Measurements from ENCODE around the gene ZSWIM6. TPM values are rescaled to one million over a fixed set of nuclear protein-coding genes. Genes with fewer than 3 reads are reported as not detected.
A peak's percentile ranks its signal among the peaks of the same experiment; 100 is the strongest.

The ZSWIM6 gene
- polyA plus RNA-seq, 4 donors: 25.3 to 32.7 (median 29.3) TPM

DNA sequence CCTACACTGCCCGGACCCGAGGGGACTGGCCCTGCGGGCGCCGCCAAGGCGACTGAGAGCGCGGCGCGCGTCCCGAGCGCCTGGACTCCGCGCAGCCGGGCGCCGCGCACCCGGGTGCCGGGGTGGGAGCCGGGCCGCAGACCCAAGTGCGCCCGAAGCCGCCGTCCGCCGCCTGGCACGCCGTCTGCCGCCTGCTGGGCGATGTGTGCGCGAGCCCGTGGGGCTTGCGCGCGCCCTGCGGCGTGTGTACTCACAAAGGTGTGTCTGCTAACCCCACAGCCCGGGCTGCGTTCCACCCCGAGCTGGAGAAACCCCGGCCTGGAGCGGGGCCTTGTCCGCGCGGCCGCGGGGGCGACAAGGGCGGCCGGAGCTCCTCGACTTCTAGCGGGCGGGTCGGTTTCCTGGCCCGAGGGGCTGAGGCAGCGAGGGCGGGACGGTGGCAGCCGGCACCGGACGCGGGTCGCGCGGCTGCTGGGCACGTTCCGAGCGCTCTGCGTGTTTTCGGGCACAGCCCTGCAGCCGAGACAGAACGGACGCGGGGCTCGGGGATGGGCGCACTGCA, 1.1 kb upstream of the ZSWIM6 start:
- DNase-seq (ENCODE audit: low read depth in 4 of 4, low spot score in 3 of 4): peak in 1 of 4 donors; percentile 70

DNA sequence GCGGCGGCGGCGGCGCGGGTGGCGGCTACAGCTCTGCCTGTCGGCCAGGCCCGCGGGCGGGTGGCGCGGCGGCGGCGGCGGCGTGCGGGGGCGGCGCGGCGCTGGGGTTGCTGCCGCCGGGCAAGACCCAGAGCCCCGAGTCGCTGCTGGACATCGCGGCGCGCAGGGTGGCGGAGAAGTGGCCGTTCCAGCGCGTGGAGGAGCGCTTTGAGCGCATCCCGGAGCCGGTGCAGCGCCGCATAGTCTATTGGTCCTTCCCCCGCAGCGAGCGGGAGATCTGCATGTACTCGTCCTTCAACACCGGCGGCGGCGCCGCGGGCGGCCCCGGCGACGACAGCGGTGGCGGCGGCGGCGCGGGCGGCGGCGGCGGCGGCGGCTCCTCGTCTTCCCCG, 296 bp downstream of the ZSWIM6 start:
- no peak for DNase-seq (ENCODE audit: low read depth in 4 of 4, low spot score in 3 of 4)

DNA sequence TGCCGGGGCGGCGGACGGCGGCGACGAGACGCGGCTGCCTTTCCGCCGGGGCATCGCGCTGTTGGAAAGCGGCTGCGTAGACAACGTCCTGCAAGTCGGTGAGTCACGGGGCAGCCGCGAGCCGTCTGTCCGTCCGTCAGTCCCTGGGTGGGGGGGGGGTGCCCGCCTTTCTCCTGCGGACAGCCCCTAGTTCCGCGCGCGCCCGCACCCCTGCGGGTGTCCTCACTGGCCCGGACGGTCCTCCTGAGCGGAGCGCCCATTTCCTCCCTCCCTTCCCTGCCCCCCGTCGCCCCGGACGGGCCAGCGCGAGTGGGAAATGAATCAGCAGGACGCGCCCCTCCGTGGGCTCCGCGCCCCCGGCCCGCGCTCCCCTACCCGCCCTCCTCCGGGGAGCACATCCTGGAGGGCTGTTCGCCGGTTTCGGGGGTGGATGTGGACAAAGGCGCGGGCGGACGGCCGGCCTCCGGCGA, 828 bp downstream of the ZSWIM6 start:
- DNase-seq (ENCODE audit: low read depth in 4 of 4, low spot score in 3 of 4): no peak

- no peak for DNase-seq (ENCODE audit: low read depth in 4 of 4, low spot score in 3 of 4)
Measured at GRCh38 chr5:61333321-61333953, 1.4 kb downstream of the ZSWIM6 start.

- no peak for DNase-seq (ENCODE audit: low read depth in 4 of 4, low spot score in 3 of 4)
Measured at GRCh38 chr5:61333954-61334867, 2.2 kb downstream of the ZSWIM6 start.

- DNase-seq (ENCODE audit: low read depth in 4 of 4, low spot score in 3 of 4): peak in 2 of 4 donors; percentile 70 to 81
Measured at GRCh38 chr5:61334868-61335615, 3.0 kb downstream of the ZSWIM6 start.

- no peak for DNase-seq (ENCODE audit: low read depth in 4 of 4, low spot score in 3 of 4)
Measured at GRCh38 chr5:61339764-61340163, 7.7 kb downstream of the ZSWIM6 start.

DNA sequence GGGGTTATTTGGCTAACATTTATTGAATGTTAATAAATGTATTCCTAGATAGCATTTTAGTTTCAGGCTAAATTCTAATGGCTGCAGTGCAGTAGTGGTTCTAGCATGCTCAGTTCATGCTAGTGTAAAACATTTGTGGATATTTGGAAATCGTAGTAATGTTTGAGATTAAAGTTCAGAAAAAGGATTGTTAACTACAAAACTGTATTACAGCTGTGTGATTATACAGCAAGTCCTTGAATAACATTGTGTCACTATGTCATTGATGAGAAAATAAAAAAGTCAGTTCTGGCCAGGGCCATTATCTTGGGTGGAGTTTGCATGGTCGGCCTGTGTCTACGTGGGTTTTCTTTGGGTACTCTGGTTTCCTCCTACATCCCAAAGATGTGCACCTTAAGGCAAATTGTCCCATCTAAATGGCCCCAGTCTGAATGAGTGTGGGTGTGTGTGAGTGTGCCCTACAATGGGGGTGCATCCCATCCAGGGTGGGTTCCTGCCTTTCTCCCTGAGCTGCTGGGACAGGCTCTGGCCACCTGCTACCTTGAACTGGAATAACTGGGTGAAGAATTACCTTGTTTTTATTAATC, 8.8 kb downstream of the ZSWIM6 start:
- no peak for DNase-seq (ENCODE audit: low read depth in 4 of 4, low spot score in 3 of 4)

GRCh38 chr5:61342071-61342501, 10.0 kb downstream of the ZSWIM6 start:
- no peak for DNase-seq (ENCODE audit: low read depth in 4 of 4, low spot score in 3 of 4)

GRCh38 chr5:61344187-61344944, 12.3 kb downstream of the ZSWIM6 start:
- DNase-seq (ENCODE audit: low read depth in 4 of 4, low spot score in 3 of 4): no peak

DNA sequence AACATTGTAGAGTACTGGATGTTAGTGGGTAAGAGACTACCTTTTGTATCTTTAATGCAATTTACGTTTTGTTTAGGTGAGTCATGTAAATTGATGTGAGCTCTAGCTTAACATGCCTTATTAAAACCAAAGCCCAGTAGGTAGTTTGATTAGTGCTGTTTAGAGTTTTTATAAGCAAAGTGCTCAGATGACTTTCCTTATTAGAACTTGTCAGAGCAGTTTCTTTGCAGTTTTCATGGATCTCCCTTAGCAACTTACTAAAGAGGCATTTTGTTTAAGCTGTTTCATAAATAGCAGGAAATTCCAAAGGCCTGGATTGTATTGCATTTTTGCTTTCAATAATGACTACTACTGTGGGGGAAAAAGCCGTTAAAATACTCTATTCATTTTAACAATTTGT, 14.5 kb downstream of the ZSWIM6 start:
- DNase-seq (ENCODE audit: low read depth in 4 of 4, low spot score in 3 of 4): no peak

DNA sequence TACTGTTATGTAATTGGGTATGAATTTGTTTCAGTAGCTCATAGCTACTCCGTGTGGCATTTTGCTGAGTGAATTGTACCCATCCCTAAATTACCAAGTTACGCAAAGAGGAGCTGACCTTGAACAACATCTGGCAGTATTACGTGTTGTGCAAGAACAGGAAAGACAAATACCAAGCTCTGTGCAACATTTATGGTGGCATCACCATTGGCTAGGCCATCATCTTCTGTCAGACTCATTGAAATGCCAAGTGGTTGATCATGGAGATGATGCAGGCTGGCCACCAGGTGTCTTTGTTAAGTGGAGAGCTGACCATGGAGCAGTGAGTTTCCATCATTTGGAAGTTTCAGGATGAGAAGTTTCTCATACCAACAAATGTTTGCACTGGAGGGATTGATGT, 15.0 kb downstream of the ZSWIM6 start:
- no peak for DNase-seq (ENCODE audit: low read depth in 4 of 4, low spot score in 3 of 4)

DNA sequence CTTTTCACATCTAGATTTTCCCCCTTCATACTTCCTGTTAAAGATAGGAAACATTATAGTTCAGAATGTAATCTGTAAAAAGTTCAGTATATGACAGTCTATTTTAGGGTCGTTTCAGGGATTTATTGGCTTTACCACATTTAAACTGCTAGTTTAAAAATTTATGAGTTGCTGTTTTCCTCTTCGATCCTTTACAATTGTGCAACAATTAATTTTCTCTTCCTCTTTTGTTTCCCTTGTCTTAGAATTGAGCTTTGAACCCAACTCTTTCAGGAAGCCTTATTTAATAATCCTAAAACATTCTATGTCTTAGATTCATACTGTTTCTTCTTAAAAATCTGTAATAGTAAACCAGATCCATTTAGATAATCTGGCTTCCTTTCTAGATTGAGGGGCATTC, 16.4 kb downstream of the ZSWIM6 start:
- DNase-seq (ENCODE audit: low read depth in 4 of 4, low spot score in 3 of 4): no peak

DNA sequence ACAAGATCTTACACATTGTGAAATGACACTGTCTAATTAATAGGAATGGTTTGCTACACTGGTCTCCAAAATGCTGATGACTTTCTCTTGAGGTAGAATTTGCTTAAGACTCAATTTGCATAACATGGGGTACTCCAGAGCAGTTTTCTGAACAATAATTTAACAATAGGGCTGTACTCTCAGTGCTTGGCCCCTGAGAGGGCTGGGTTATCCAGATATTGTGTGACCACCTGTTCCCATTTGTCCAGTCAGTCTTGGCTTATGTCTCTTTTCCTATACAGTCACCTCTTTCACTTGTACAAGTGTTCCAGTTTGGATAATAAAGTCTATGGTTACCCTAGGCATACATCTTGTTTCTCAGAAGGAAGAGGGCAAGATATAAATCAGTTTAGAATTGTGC, 17.9 kb downstream of the ZSWIM6 start:
- DNase-seq (ENCODE audit: low read depth in 4 of 4, low spot score in 3 of 4): no peak

DNA sequence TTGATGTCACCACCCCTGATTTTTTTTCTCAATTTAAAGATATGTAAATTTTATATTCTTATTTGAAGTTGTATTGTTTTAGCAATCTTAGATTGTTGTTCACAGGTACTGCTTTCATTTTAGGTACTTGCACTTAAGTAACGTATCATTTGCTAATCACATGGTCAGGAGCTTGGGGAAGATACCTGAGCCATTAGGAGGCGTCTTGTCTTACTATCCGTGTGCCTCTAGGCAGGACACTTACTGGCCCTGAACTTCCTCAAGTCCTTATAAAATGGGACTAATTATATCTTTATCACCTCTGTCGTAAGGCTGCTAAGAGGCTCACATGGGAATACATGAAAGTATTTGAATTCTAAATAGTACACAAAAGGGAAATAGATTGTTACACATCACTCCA, 18.5 kb downstream of the ZSWIM6 start:
- DNase-seq (ENCODE audit: low read depth in 4 of 4, low spot score in 3 of 4): no peak

DNA sequence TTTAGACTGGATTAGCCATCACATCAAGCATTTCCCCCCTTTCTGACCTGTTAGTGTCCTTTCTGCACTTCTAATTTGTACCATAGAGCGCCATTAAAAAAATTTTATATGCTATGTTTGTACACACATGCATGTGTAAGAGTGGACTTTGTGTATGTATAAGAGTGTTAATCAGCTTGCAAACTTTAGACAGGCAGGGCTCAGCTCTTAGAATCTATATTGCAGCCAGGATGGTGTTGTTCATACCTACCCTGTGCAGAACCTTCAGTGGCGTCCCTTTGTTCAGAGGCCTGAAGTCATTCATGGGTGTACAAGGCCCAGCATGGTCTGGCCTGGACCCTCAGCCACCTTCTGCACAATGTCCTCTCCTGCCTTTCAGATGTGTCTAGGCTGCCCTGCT, 19.7 kb downstream of the ZSWIM6 start:
- DNase-seq (ENCODE audit: low read depth in 4 of 4, low spot score in 3 of 4): no peak

- no peak for DNase-seq (ENCODE audit: low read depth in 4 of 4, low spot score in 3 of 4)
Measured at GRCh38 chr5:61352180-61352579, 20.1 kb downstream of the ZSWIM6 start.

DNA sequence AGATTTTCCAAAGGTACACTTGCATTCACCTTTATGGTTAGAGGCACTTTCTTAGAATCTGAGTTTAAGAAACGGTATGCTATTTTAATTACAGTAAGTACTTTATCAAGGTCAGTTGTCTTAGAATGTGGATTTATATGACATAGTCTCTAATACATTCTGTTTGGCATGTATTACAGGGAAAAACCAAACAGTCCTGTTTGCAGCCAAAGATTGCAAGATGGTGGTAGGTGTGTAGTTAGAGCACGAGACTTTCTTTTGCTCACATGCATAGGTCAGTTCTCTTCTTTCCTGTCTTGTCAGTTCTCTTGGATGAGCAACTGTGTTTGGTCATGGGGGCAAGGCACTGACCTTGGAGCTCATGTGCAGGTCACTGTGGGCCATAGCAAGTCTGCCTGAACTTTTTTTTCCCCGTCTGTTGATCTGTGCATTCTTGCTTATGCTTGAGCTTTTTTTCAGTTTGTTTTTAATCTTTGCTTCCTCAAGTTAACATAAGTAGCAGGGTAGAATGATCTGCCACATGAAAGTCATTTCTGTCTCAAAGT, 20.6 kb downstream of the ZSWIM6 start:
- DNase-seq (ENCODE audit: low read depth in 4 of 4, low spot score in 3 of 4): no peak

DNA sequence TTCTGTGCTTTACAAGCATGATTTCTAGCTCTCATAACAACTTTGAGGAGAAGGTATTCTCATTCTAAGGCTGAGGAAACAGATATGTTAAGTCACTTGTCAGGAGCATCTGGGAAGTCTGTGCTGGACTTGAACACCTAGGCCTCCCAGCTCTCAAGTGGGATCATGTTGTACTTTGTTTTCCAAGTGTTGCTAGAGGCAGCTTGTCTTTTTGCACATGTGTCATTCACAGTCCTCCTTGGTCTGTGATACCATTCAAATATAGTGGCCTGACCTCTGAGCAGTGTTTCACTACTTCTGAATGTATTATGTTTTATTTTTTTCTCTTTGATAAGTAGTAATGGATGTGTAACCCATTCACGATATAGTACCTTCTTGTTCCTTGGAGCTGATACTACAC, 21.2 kb downstream of the ZSWIM6 start:
- DNase-seq (ENCODE audit: low read depth in 4 of 4, low spot score in 3 of 4): no peak

Data from right renal pelvis (tissue), 4 donors.